Left renal cortex interstitium (tissue), 4 donors: ENCODE measurements around the gene C4orf51. TPM values are rescaled to one million over a fixed set of nuclear protein-coding genes. Genes with fewer than 3 reads are reported as not detected.
A peak's percentile ranks its signal among the peaks of the same experiment; 100 is the strongest.

Experiments used
- DNase-seq, 4 donors: peaks; one replicate each; pipeline ENCODE4 v3.0.0-alpha.2; 2013; ENCODE audit warnings: low read depth in 4 of 4, low spot score in 2 of 4, missing footprints in 1 of 4
- polyA plus RNA-seq, 4 donors: library from polyadenylated mRNA; unstranded; fragments of 120-200 nt; gene quantifications; one replicate each; pipeline ENCODE4 v1.2.1, GENCODE V29; 2013; ENCODE audit not compliant: insufficient read length in 4 of 4

Gene C4orf51
- polyA plus RNA-seq, 4 donors, result not detected

GRCh38 chr4:145709336-145709735, 29.4 kb downstream of the C4orf51 start:
- no peak for DNase-seq

GRCh38 chr4:145709843-145710242, 29.9 kb downstream of the C4orf51 start:
- DNase-seq, result no peak

- no peak for DNase-seq
Observed at GRCh38 chr4:145716200-145716599, 36.3 kb downstream of the C4orf51 start.

- no peak for DNase-seq
Observed at GRCh38 chr4:145716661-145717200, 36.8 kb downstream of the C4orf51 start.

GRCh38 chr4:145719752-145720624, 40.0 kb downstream of the C4orf51 start:
- no peak for DNase-seq

- DNase-seq, result no peak
Observed at GRCh38 chr4:145720656-145721055, 40.7 kb downstream of the C4orf51 start.

GRCh38 chr4:145722561-145722960, 42.6 kb downstream of the C4orf51 start:
- DNase-seq, result no peak

- no peak for DNase-seq
Observed at GRCh38 chr4:145723336-145723735, 43.4 kb downstream of the C4orf51 start.

- no peak for DNase-seq
Observed at GRCh38 chr4:145730026-145730425, 50.1 kb downstream of the C4orf51 start.

- no peak for DNase-seq
Observed at GRCh38 chr4:145731028-145731427, 51.1 kb downstream of the C4orf51 start.

GRCh38 chr4:145732001-145732815, 52.3 kb downstream of the C4orf51 start:
- no peak for DNase-seq

GRCh38 chr4:145732895-145733880, 53.2 kb downstream of the C4orf51 start:
- DNase-seq, result peak in 3 of 4 donors; percentile 71 to 86 (median 85)

GRCh38 chr4:145734031-145734430, 54.1 kb downstream of the C4orf51 start:
- DNase-seq, result no peak

- no peak for DNase-seq
Observed at GRCh38 chr4:145734576-145735346, 54.8 kb downstream of the C4orf51 start.

GRCh38 chr4:145735347-145735675, 55.4 kb downstream of the C4orf51 start:
- no peak for DNase-seq

GRCh38 chr4:145735827-145736226, 55.9 kb downstream of the C4orf51 start:
- no peak for DNase-seq

- DNase-seq, result no peak
Observed at GRCh38 chr4:145736241-145736831, 56.4 kb downstream of the C4orf51 start.

GRCh38 chr4:145739845-145740244, 59.9 kb downstream of the C4orf51 start:
- no peak for DNase-seq

GRCh38 chr4:145740806-145741205, 60.9 kb downstream of the C4orf51 start:
- no peak for DNase-seq
